Gastrocnemius medialis (tissue), 4 donors: ENCODE data around the gene RABGAP1L. TPM values are rescaled to one million over a fixed set of nuclear protein-coding genes. Genes with fewer than 3 reads are reported as not detected.

Experiments
- ATAC-seq, 2 donors: fragments of 150-250 bp; one replicate each; pipeline ENCODE4 v1.9.1; 2016
- DNase-seq, 2 donors: peaks; one replicate each; pipeline ENCODE4 v3.0.0-alpha.2; 2019
- H3K27ac ChIP-seq, 4 donors: fragments of 200-600 bp; sonication (generic); 1 replicate in 1 of 4; 2 replicates in 3 of 4; pipeline ENCODE4 v1.5.1; 2016 to 2018; ENCODE audit warnings: mild to moderate bottlenecking in 2 of 4, moderate library complexity in 1 of 4
- H3K27me3 ChIP-seq, 3 donors: fragments of 200-600 bp; sonication (generic) in 2 of 3; 1 replicate in 1 of 3; 2 replicates in 2 of 3; pipeline versions ENCODE4 v1.5.1 to v1.6.0; 2016 to 2019; ENCODE audit warnings: mild to moderate bottlenecking in 1 of 3, moderate library complexity in 1 of 3
- H3K36me3 ChIP-seq, 2 donors: fragments of 200-600 bp; sonication (generic) in 1 of 2; one replicate each; pipeline ENCODE4 v1.5.1; 2017 to 2018
- H3K4me1 ChIP-seq, 2 donors: fragments of 200-600 bp; sonication (generic) in 1 of 2; one replicate each; pipeline ENCODE4 v1.5.1; 2016 to 2017; ENCODE audit warnings: mild to moderate bottlenecking in 2 of 2
- H3K4me3 ChIP-seq, 4 donors: fragments of 200-600 bp; sonication (generic) in 3 of 4; 1 replicate in 1 of 4; 2 replicates in 3 of 4; pipeline ENCODE4 v1.5.1; 2016 to 2019; ENCODE audit warnings: mild to moderate bottlenecking in 2 of 4
- H3K9me3 ChIP-seq, 3 donors: fragments of 200-600 bp; sonication (generic) in 2 of 3; 1 replicate in 1 of 3; 2 replicates in 2 of 3; pipeline ENCODE4 v1.5.1; 2016 to 2019
- CTCF ChIP-seq, 5 experiments: fragments of 450-650 bp in 3 of 5; fragments of 200-600 bp in 2 of 5; sonication (generic) in 2 of 5; IDR thresholded peaks in 4 of 5; conservative IDR thresholded peaks in 1 of 5; 1 replicate in 4 of 5; 2 replicates in 1 of 5; pipeline ENCODE4 v1.5.1; 2016 to 2019; ENCODE audit warnings: antibody characterized with exemption in 5 of 5, mild to moderate bottlenecking in 3 of 5, moderate library complexity in 3 of 5
- POLR2A ChIP-seq, 2 donors: fragments of 450-650 bp; IDR thresholded peaks; one replicate each; pipeline ENCODE4 v1.6.1; 2017; ENCODE audit warnings: antibody characterized with exemption in 2 of 2, mild to moderate bottlenecking in 2 of 2, moderate library complexity in 2 of 2
- in situ Hi-C, 4 donors: fragments of 200-750 bp; cut with MboI; loops; one replicate each; pipeline versions ENCODE4 v1.15.0 to v1.8.0; 2017; ENCODE audit warnings: low sequenced_read_pairs in 4 of 4
- intact Hi-C: fragments of 100-400 bp; cut with DNase I; formaldehyde crosslinking; loops from one replicate; pipeline ENCODE4 v1.15.1; 2023; ENCODE audit warnings: low total_unique reads
- total RNA-seq, 4 donors: library from RNA; depleted of rRNA; stranded (reverse); fragments of >200 nt; gene quantifications; one replicate each; pipeline versions ENCODE4 v1.1.0 to v1.2.3, GENCODE V29; 2016

Gene RABGAP1L
- total RNA-seq: 10 to 100 TPM in 3 of 4 donors, 1 to 10 TPM in 1; 8.8 to 22.2 (median 14.9) TPM

DNA sequence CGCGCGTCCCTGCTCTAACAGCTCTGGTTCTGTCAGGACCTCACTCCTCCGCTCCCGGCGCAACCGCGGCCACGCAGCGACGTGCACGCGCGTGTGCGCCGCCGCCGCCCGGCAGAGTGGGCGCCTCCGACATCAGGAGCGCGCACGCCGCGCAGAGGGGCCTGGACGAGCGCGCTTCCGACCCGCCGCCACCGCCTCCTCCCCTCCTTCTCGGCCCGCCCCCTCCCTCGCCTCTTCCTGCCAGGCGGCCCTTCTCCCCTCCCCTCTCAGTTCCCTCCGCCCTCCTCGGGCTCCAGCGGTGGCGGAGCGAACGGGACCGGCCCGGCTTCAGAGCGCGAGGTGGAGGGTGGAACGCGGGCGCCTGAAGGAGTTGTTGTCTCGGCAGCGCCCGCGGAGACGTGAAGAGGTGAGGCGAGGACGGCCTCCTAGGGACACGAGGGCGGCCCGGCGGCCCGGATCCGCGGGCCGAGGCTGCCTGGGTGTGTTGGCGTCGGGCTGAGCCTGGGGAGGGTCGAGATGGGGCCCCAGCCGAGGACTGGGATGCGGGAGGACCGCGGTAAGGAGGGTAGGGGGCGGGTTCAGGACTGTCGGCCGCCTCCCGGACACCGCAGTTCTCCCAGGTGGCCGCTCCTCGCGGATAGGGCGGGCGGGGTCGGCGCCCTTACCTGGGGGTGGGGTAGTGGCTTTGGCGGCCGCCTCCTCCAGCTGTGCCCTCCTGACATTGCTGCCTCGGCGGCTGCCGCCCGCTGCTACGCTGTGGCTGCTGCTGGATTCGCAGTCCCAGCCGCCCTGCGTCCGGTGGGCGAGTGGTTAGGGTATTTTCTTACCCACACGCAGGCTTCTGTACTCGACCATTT, at the start of gene RABGAP1L:
RABGAP1L (plus strand) TSS at position 269 of the 857 bp plus-strand sequence.
- intact Hi-C loops: loop anchor here (1.0 to 10.0 kb wide), 6 partner anchors 57 to 1715 kb away; partner anchors contain the start of genes CENPL, DARS2, PIGC and PRDX6
- in situ Hi-C loops: loop anchor here in 1 of 4 donors (25.0 kb wide), 1 partner anchor 722 kb away; no protein-coding TSS in a partner anchor
- Histone ChIP-seq H3K4me3 (peak within 1 kb of the TSS; percentile 90 to 100 (median 93)), H3K27ac (peak within 1 kb of the TSS; percentile 92 to 98 (median 94)), H3K27me3 (no peaks in the 10 kb centered on the region), H3K36me3 (no peaks in the 10 kb centered on the region), H3K9me3 (no peaks in the 10 kb centered on the region), H3K4me1 (peaks cover 3 to 11% of the 10 kb centered on the region in 2 donors)
- TF ChIP-seq POLR2A (IDR thresholded peaks at IDR 0.05): peak; percentile 73 to 79
- TF ChIP-seq CTCF (IDR thresholded peaks at IDR 0.05 in 4 of 5, conservative IDR thresholded peaks at IDR 0.05 in 1 of 5): peak in 2 of 5 experiments; percentile 9 to 17
- DNase-seq: peak; percentile 88 to 90
- ATAC-seq: peak; percentile 94

- no peak overlapping the region for H3K27ac ChIP-seq
- intact Hi-C loops: no loop called here
These were observed 49.3 kb upstream of the RABGAP1L start for GRCh38 chr1:174110053-174110452.

DNA sequence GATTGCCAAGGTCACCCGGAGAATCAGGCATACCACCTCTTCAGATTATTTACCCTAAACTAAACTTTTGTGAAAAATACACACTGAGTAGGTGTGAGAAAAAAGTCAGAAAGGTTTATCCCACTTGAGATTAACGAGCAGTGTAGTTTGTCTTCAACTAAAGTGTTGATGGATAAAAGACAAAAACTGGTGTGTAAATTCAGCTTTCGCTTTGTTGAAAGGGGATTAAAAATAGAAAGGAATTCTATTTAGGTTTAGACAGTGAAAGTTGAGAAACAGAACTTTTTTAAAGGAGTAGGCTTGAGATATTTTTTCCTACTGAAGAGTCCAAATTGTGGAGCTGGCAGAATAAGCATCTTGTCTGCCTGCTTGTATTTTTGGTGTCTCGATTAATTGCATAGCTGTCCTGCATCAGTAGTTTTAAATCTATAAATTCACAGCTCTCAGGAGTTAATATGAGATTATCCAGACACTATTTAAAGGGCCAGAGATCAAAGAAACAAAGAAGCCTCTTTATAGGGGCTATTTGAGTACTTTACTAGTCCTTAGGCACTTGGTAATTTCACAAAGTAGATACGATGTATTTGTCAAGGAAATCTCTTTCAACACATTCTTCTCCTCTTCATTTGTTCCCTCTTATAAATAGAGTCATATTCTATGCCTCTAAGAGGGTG, 46.7 kb upstream of the RABGAP1L start:
- no peaks in the 10 kb centered on the region for H3K9me3 ChIP-seq
- in situ Hi-C loops (no loop called here), intact Hi-C loops (no loop called here)
- H3K4me3 ChIP-seq: no peak overlapping the region
- no peaks in the 10 kb centered on the region for H3K36me3 ChIP-seq
- no peak overlapping the region for H3K27ac ChIP-seq
- ATAC-seq (no peak), DNase-seq (no peak)
- H3K27me3 ChIP-seq: no peaks in the 10 kb centered on the region
- TF ChIP-seq POLR2A (IDR thresholded peaks at IDR 0.05) (no peak), CTCF (IDR thresholded peaks at IDR 0.05 in 4 of 5, conservative IDR thresholded peaks at IDR 0.05 in 1 of 5) (no peak)
- H3K4me1 ChIP-seq: no peaks in the 10 kb centered on the region

More at GRCh38 chr1:174110053-174110452, 49.3 kb upstream of the RABGAP1L start:
- in situ Hi-C loops: no loop called here
- no peak overlapping the region for H3K4me3 ChIP-seq
- H3K9me3 ChIP-seq: no peaks in the 10 kb centered on the region
- DNase-seq: no peak
- no peak for ATAC-seq
- H3K4me1 ChIP-seq: no peaks in the 10 kb centered on the region
- no peaks in the 10 kb centered on the region for H3K36me3 ChIP-seq
- TF ChIP-seq POLR2A (IDR thresholded peaks at IDR 0.05): no peak
- TF ChIP-seq CTCF (IDR thresholded peaks at IDR 0.05 in 4 of 5, conservative IDR thresholded peaks at IDR 0.05 in 1 of 5): no peak
- H3K27me3 ChIP-seq: no peaks in the 10 kb centered on the region

- Histone ChIP-seq H3K9me3 (no peaks in the 10 kb centered on the region), H3K36me3 (no peaks in the 10 kb centered on the region), H3K4me1 (no peaks in the 10 kb centered on the region), H3K4me3 (no peak overlapping the region), H3K27me3 (no peaks in the 10 kb centered on the region), H3K27ac (no peak overlapping the region)
- TF ChIP-seq POLR2A (IDR thresholded peaks at IDR 0.05) (no peak), CTCF (IDR thresholded peaks at IDR 0.05 in 4 of 5, conservative IDR thresholded peaks at IDR 0.05 in 1 of 5) (no peak)
- no peak for ATAC-seq
- DNase-seq: no peak
- intact Hi-C loops: no loop called here
- in situ Hi-C loops: no loop called here
These were observed 45.2 kb upstream of the RABGAP1L start for GRCh38 chr1:174114106-174114505.
